GM19397 (cell line): ENCODE results near the gene BRMS1.

Experiments used
- ATAC-seq: cut with Tn5 transposase; IDR thresholded peaks from one replicate; pipeline ENCODE4 v1.9.1; 2021; ENCODE audit warnings: mild to moderate bottlenecking, moderate library complexity; ENCODE audit not compliant: unreplicated experiment

The BRMS1 gene

DNA sequence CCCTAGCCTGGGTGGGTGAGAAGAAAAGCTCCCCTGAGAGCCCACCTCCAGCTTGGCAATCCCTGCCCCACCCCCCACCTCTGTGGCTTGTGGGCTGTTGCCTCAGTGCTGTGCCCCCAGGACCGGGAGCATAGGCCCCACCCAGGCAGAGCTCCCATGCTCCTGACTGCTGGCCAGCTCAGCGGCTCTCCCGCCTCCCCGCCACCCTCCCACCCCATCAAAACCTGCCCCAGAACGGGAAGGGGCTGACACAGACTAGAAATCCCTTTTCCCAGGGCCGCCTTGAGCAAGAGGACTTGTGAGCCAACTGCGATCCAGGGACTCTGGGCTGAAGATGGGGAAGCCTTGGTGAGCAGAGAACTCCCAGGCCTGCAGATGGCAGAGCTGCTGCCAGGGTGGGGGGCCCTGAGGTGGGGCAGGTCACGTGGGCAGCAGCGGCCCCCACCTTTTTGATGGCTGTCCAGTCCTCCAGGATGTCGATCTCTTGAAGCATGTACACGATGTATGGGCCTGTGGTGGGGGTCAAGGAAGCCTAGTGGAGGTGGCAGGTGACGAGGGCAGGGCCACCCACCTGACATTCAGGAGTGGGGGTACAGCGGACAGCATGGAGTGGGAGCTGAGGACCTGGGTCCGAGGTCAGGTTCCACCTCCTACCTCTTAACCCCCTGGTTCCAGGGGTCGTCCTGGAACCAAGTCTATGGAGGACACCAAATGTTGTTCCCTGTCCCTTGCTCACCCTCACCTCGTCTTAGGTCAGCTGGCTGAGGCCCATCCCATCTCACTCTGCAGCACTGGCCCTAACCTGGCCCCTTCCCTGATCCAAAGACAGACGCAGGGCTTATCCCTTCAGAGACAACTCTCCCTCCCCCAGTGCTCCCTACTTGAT, 6.4 kb downstream of the BRMS1 start:
- ATAC-seq, result no peak

DNA sequence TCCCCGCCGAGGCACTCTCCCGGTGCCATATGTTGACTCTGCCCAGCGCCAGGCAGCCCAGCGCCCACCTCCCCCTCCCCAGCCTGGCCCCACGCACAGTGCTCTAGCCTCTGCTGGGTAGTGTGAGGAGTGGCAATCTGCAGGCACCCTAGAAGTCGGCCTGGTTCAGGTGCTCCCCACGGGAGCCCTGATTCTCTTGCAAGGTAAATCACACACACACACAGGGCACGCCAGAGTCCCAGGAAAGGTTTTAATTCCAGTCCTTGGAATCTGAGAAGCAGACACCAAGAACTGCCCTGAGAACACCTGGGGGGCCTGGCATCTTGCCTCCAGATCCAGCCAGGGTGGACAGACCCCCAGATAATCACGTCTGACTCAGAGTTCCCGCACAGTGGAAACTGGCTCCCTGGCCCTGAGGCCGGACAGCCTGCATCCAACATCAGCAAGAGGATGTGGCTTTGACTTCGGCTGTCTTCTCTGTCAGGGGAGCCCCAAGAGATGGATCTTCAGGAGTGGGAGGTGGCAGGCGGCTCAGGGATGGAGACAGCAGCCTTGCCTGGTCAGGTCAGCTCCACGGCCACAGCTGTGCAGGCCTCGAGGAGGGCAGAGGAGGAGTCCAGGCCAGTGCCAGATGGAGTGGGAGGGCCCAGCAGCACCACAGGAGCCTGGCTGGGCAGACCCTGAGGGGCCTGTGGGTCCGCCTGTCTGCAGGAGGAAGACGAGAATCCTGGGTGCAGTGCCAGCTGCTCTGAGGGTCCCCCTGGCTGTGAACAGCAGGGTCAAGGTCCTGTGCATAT, 7.6 kb downstream of the BRMS1 start:
- no peak for ATAC-seq

DNA sequence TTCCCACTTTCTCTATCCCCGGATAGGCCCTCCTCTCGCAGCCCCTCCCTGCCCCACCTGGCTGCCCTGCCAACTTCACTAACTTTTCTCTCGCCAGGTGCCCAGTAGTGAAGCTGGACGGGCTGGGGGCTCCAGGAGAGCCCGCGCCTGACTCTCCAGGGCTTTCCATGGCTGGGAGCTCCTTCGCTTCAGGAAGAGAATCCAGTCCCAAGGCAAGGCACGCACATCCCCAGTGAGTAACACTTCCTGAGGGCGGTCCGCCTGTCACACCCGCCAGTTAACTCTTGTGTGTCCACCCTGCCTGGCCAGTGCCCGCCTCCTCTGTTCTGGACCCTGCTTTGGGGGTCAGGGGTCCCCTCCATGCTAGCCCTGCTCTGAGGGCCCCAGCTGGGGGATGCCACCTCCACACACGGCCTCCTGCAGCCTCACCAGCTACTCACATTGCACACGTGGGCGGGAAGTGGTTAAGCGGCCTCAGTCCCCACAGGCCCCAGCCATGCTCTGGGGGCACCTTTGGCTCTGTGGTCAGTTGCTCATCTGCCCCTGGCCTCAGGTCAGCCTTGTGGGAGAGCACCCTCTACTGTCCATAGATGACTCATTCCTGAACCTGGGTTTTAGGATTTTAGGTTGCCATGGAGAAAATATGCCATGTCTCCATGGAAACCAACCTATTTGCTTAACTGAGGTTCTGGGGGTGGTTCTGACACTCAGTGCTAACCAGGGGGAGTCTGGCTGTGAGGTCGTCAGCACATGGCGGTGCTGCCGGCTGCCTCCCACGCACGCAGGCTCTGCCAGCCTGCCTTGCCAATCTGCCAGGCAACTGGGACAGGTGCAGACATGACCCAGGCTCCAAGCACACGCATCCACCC, 8.4 kb downstream of the BRMS1 start, which contains the start of gene RIN1:
RIN1 (minus strand) TSS at position 201 of the 869 bp plus-strand sequence; CDS start at position 169, 32 bp downstream.
- peak; percentile 56 for ATAC-seq

DNA sequence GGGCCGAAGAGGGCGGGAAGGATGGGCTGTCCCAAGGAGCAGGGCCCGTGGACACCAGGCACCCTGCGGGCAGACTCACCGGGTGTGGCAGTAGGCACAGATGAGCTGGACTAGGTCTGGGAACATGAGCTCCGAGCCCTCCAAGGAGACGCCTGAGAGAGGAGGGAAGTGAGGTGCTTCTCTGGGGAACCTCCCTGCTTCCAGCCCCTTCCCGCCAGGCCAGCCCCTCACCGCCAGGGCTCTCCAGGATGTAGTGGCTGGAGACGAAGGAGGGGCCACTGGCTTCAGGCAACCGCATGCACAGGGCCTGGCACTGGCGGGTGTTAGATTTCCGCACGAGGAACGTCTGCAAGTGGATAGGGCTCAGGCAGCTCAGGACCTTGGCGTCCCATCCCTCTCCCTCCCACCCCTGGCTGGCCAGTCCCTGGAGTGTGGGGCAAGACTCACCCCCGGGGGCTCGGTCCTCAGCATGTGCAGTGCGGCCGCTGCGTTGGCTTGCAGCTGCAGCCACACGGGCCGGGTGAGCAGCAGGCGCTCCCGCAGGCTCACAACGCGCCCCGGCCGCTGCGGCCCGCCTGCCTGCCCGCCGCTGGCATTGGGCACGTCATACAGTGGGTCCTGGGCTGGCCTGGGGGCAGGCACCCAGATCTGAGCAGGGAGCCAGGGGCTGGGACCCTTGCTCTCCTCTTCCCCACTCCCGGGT, 9.2 kb downstream of the BRMS1 start:
- ATAC-seq, result no peak

DNA sequence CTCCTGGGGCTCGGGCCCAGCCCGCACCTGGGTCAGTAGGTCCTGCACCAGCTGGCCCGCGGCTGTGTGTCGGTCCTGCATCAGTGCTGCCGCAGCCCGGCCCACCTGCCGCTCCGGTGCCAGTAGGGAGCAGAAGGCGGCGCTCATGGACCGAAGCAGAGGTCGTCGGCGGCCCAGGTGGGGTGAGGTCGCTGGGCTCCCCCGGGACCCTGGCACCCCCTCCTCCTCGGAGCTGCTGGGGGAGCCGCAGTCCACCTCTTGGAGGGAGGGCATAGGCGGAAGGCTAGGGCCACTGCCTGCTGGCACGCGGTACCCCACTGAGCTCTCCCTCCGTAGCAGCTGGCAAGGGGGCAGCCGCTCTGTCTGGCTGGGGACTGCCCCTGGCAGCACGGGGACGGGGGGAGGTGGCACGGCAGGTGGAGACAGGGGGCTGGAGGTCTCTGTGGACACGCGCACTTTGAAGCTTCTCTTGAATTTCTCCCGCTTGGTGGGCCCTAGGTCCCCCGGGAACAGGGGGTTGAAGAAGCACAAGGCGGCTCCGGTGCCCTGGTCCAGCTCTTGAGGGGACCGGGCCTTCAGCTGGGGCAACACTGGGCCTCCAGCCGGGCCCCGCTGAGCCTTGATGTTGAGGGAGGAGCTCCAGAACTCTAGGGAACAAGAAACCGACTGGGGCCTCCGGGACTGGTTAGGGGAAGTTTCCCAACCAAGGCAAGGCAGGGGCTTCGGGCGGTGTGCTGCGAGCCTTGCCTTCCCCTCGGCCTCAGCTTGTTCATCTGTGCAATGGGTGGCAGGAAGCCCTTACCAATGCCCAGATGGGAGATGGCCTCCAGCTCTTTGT, 10.1 kb downstream of the BRMS1 start:
- ATAC-seq, result no peak

DNA sequence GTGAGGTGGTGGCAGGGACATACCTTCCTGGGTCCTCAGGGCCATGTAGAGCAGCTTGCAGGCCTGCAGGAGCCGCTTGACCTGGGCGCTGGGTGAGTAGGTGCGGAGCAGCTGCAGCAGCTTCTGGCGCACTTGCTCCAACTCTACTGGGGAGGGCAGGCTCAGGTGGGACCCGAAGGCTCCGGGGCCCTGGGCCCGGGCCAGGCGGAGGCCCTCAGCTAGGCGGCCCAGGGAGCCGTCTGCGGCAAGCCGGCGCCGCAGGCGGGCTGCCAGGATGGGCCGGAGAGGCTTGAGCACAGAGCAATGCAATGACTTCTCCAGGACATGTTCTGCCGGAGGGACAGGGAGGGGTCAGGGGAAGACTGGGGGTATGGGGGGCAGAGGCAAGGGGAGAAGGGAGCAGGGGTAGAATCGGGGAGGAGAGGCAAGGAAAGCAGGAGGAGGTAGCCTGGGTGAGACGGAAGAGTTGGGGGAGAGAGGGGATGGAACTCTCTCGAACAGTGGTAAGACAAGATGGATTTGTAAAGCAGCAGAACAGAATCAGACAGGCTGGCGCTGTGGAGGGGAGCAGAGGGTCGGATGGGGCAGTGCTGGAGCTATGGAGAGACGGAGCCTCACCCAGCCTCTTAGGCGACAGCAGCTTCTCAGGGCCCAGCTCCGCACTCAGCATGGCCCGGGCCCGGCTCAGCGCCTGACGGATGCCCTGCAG, 10.9 kb downstream of the BRMS1 start:
- no peak for ATAC-seq

DNA sequence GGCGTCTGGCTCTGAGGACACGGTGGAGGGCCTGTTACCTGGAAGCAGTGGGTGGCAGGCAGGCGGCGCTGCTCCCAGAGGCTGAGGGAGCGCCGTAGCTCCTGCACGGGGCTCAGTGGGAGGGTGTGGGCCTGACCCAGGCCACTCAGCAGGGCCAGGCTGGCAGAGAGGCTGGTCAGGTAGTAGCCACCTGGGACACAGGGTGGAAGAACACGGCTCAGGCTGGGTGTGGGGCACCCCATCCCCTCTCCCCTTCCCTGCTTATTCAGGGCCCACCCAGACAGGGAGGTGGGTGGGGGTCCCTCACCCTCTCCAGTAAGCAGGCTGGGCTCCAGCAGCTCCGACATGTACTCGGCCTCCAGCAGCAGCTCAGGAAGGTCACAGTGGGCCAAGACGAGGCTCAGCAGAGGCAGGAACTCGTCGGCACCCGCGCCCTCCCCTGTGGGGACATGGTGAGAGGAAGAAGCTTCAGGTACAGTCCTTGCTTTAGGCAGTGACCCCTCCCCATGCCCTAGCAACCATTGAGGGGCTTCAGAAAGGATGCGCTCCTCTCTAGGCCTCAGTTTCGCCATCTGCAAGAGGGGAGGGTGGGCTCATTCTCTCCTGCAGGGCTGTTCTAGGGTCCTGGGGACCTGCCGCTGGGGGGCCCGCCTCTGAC, 11.6 kb downstream of the BRMS1 start:
- no peak for ATAC-seq

DNA sequence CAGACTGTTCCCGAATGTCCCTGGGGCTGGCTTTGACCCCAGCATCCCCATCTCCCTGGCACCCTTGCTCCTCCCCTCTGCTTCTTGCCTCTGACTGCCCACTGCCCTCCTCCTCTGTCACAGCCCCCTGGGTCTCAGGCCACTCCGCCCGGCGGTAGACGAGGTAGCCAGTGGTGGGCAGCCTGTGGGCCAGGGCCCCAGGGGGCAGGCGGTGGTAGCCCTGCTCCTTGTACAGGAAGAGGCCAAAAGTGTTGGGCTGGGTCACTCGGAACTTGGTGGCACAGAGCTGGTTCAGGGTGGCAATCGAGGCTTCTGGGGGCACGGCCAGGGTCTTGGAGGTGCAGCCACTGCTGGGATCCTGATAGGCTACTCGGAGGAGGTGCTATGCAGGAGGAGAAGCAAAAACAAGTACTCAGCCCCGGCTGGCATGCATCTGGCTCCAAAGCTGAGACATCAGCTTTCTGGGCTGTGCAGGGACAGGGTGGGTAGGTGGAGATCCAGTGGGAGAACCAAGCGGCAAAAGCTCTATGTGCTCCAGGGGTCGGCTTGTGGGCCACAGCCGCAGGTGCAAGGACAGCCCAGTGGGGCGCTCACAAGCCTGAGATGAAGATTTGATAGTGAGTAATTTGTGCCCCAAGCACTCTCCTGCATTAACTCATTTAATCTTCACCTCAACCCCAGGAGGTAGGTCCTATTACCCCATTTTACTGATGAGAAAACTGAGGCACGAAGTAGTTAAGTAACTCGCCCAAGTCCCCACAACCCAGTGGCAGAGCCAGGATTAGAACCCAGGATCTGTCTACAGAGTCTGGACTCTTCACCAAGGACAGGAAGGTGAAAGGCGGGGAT, 12.3 kb downstream of the BRMS1 start:
- ATAC-seq, result no peak

DNA sequence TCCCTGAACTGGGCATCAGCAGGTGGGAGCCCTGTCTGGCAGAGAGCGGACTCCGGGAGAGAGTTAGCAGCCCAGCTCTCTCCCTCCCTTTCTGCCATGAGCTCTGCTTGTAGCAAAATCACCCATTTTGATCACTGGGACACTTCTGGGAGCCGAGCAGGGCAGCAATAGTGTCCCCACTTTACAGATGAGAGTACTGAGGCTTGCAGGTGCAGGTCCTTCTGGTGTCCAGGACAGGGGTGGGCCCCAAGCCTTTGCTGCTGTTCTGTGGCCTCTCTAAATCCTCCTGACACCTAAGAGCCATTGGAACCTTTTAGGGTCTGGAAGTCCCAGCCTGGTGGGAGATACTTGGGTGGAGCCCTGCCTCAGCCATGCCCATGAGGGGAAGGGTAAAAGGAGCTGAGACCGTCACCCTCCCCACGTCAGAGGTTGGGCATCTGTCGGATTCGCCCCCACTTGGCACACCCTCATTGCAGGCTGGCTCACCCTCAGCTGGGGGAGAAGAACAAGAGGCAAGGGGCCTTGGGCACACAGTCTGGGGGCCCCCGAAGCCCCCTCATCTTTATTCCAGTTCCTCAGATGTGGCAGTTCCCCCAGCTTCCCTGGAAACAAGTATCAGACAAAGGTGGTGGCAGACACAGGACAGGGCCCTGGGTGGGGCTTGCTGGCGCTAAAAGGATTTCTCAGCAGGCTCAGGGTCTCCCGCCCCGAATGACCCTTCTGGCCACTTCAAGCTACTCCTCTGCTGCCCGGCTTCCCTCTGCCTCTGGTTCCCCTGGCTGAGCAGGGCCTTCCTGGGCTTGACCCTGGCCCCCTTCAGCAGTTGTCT, 13.1 kb downstream of the BRMS1 start:
- ATAC-seq, result no peak

DNA sequence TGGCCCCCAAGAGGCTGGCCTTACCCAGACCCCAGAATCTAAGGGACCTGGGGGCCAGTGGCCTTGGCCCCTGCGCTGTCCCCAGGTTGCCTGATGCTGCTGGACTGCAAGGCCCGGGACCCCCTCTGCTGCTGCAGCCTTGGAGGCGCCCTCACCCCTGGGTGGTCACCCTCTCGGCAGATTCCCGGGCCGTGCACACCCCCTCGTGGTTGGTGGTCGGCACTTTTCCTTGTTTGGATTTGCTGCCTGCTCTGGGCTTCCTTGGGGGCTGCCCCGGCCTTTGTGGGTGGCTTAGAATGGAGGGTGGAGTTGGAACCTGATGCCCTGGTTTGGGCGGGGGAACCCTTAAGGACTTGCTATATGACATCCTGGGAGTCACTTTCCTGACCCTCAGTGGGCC, 14.0 kb downstream of the BRMS1 start:
- no peak for ATAC-seq

DNA sequence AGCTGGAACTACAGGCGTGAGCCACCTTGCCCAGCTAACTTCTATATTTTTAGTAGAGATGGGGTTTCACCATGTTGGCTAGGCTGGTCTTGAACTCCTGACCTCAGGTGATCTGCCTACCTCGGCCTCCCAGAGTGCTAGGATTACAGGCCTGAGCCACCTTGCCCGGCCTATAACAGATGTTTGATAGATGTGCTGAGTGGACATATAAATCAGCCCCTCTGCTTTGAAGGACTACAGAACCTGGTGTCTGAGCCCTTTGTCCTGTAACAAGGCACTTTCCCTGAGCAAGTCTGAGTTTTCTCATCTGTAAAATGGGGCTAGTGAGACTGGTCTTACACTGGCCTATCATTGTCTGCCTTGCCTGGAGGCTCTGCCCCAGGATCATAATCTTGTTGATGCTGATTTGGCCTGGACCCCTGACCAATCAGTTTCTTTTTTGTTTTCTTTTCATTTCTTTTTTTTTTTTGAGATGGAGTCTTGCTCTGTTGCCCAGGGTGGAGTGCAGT, 15.7 kb downstream of the BRMS1 start:
- ATAC-seq, result no peak

DNA sequence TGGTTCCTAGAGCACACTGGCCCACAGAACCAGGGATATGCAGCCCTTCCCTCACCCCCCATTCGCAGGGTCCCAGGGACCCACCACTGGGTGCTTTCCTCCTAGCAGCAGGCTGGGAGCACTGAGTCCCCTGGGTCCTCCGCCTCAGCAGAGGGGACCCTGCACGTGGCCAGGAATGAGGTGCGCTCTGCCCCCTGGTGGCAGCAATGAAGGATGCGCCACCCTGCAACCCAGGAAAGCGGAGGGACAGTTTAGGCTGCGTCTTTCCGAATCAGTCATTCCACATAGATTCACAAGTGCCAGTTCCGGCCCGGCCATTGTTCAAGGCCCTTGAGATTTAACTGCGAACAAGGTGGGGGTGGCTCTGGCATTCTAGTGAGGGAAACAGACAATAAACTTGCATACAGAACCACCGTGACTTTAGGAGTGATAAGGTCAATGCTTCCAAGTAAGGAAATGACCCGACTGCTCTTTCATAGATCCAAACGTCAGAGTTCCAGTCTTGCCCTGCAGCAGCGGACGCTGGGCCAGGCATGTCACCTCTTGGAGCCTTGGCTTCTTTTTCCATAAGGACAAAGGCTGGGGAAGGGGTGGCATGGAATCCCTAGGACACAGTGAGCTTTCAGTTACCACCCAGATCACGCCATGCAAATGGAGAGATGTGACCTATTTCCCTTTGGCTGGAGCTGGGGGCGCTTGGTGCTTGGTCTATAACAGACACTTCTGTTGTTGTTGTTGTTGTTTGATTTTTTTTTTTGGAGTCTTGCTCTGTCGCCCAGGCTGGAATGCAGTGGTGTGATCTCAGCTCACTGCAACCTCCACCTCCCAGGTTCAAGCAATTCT, 16.4 kb downstream of the BRMS1 start:
- ATAC-seq, result peak; percentile 64

DNA sequence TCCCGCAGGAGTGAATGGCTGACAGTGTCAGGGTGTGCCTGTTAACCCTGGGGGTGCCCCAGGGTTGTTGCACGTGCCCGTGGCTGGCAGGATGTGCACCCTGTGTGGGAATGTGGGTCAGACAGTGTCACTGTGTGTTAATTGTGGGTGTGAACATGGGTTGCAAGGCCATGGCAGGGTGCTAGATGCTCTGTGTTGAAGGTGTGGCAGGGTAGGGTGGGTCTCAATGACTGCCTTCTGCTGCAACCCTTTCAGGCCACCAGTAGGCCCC, 16.9 kb downstream of the BRMS1 start:
- ATAC-seq, result no peak

DNA sequence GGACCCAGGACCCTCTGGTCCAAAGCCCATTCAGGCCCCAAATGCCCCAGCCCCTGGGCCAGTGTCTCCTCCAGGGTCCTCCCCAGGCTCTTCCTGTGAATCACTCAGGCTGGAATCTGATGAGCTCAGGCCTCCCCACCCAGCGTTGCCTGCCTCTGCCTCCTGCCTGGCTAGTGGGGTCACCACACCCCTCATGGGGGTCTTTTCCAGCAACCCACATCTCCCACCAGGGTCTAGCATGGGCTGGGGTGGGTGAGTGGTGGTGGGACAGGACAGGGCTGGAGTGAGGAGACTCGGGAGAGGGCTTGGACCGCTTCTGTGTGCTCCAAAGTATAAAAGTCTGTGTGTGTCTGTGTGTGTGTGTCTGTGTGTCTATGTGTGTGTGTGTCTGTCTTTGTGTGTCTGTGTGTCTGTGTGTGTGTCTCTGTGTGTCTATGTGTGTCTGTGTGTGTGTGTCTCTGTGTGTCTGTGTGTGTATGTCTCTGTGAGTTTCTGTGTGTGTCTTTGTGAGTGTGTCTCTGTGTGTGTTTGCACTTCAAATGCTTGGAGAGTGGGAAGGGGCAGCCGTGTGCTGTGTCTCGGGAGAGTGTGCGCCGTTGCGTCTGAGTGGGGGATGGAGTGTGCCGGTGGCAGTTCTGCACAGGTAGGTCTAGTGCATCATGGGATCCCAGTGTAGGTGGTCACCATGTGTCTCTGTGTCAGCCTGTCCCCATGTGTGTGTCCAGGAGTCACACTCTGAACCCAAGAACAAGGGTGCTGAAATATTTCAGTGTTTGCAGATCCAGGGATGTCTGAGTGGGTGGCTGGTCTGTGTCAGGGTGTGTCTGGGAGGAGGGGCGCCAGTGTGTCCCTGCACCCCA, 17.5 kb downstream of the BRMS1 start:
- no peak for ATAC-seq
